K562 (cell line): ENCODE data around the gene R3HDM1. TPM values are rescaled to one million over a fixed set of nuclear protein-coding genes. Genes with fewer than 3 reads are reported as not detected.

Source experiments
- ATF7 ChIP-seq: fragments of 450-650 bp; IDR thresholded peaks from 2 replicates; pipeline ENCODE4 v1.7.1; 2014; ENCODE audit warnings: mild to moderate bottlenecking, moderate library complexity
- BDP1 ChIP-seq: IDR thresholded peaks from 3 replicates; pipeline ENCODE4 v1.6.1; 2011; ENCODE audit not compliant: insufficient read length, insufficient read depth
- CHCHD3 ChIP-seq: fragments of 250-450 bp; sonication (Bioruptor Pico); IDR thresholded peaks from 2 replicates; pipeline ENCODE4 v2.1.2; 2022; ENCODE audit warnings: mild to moderate bottlenecking
- CHD1 ChIP-seq: fragments of 200-600 bp; sonication (generic); IDR thresholded peaks from one replicate; pipeline ENCODE4 v1.6.1; 2012; ENCODE audit warnings: mild to moderate bottlenecking, moderate library complexity, low read length, inconsistent platforms
- CHD4 ChIP-seq: fragments of 200-600 bp; sonication (generic); IDR thresholded peaks from 3 replicates; pipeline ENCODE4 v1.6.1; 2012; ENCODE audit warnings: low read depth, mild to moderate bottlenecking, mixed read lengths, low read length, inconsistent platforms; ENCODE audit not compliant: insufficient read depth, insufficient replicate concordance, poor library complexity, severe bottlenecking
- E2F1 ChIP-seq: sonication (generic); formaldehyde crosslinking; IDR thresholded peaks from 2 replicates; pipeline ENCODE4 v1.8.1; 2023; ENCODE audit warnings: mild to moderate bottlenecking, missing genetic modification reagents, moderate library complexity
- E2F4 ChIP-seq: sonication (generic); formaldehyde crosslinking; IDR thresholded peaks from 2 replicates; pipeline ENCODE4 v1.8.0; 2022; ENCODE audit warnings: mild to moderate bottlenecking, low read depth, missing genetic modification reagents
- ETV1 ChIP-seq: fragments of 450-650 bp; conservative IDR thresholded peaks from 2 replicates; pipeline ENCODE4 v1.6.1; 2016; ENCODE audit warnings: missing genetic modification characterization, control low read depth, low read depth, missing compliant biosample characterization
- HNRNPLL ChIP-seq: fragments of 200-400 bp; formaldehyde crosslinking; IDR thresholded peaks from 2 replicates; pipeline ENCODE4 v1.6.1; 2017; ENCODE audit warnings: low read length, low read depth, mild to moderate bottlenecking; ENCODE audit not compliant: poor library complexity, severe bottlenecking
- HOMEZ ChIP-seq: fragments of 250-450 bp; sonication (Bioruptor Pico); IDR thresholded peaks from 2 replicates; pipeline ENCODE4 v1.4.0; 2020; ENCODE audit warnings: mild to moderate bottlenecking, moderate library complexity
- MAZ ChIP-seq, 2 experiments: fragments of 450-650 bp in 1 of 2; sonication (generic) in 1 of 2; formaldehyde crosslinking; IDR thresholded peaks in 1 of 2; conservative IDR thresholded peaks in 1 of 2; 2 replicates each; pipeline versions ENCODE4 v1.4.0 to v1.5.0; 2020; ENCODE audit warnings: mild to moderate bottlenecking in 1 of 2, missing genetic modification reagents in 1 of 2
- PTBP1 ChIP-seq: fragments of 200-400 bp; formaldehyde crosslinking; IDR thresholded peaks from 2 replicates; pipeline ENCODE4 v1.6.1; 2017; ENCODE audit warnings: low read depth, low read length
- RBBP5 ChIP-seq: fragments of 200-600 bp; sonication (generic); IDR thresholded peaks from 2 replicates; pipeline ENCODE4 v1.6.1; 2012; ENCODE audit warnings: borderline replicate concordance, mild to moderate bottlenecking, low read length, control low read depth, inconsistent platforms; ENCODE audit not compliant: insufficient read depth, poor library complexity, severe bottlenecking
- RBM14 ChIP-seq: fragments of 200-400 bp; formaldehyde crosslinking; IDR thresholded peaks from 2 replicates; pipeline ENCODE4 v1.6.1; 2018; ENCODE audit warnings: low read depth, mild to moderate bottlenecking, low read length, moderate library complexity, borderline replicate concordance; ENCODE audit not compliant: insufficient read depth
- RBM22 ChIP-seq: fragments of 200-400 bp; formaldehyde crosslinking; IDR thresholded peaks from 2 replicates; pipeline ENCODE4 v1.6.1; 2018; ENCODE audit warnings: low read length, low read depth; ENCODE audit not compliant: poor library complexity, severe bottlenecking
- SIN3B ChIP-seq: fragments of 450-650 bp; IDR thresholded peaks from 2 replicates; pipeline ENCODE4 v1.6.1; 2017; ENCODE audit warnings: low read depth, mild to moderate bottlenecking, moderate library complexity
- SPI1 ChIP-seq: IDR thresholded peaks from 2 replicates; pipeline ENCODE4 v1.6.1; 2011; ENCODE audit warnings: low read depth, low read length, control low read depth, borderline replicate concordance
- SREBF2 ChIP-seq: sonication (generic); formaldehyde crosslinking; IDR thresholded peaks from 2 replicates; pipeline ENCODE4 v1.4.0; 2020; ENCODE audit warnings: mild to moderate bottlenecking, missing genetic modification reagents
- TFAM ChIP-seq: fragments of 250-450 bp; sonication (Bioruptor Pico); conservative IDR thresholded peaks from 2 replicates; pipeline ENCODE4 v1.5.0; 2021; ENCODE audit warnings: mild to moderate bottlenecking, moderate library complexity
- ZNF143 ChIP-seq: sonication (generic); formaldehyde crosslinking; IDR thresholded peaks from 2 replicates; pipeline ENCODE4 v1.9.0; 2022; ENCODE audit warnings: mild to moderate bottlenecking, missing genetic modification reagents
- ZNF239 ChIP-seq: fragments of 250-450 bp; sonication (Bioruptor Pico); IDR thresholded peaks from 2 replicates; pipeline ENCODE4 v1.4.0; 2020; ENCODE audit warnings: mild to moderate bottlenecking
- ZNF57 ChIP-seq: fragments of 450-650 bp; formaldehyde crosslinking; IDR thresholded peaks from 2 replicates; pipeline ENCODE4 v1.4.0; 2020; ENCODE audit warnings: mild to moderate bottlenecking, moderate library complexity
- polyA plus RNA-seq, 8 experiments: library from polyadenylated mRNA; depleted of rRNA in 4 of 8; stranded (reverse) in 5 of 8; unstranded in 3 of 8; fragments of >200 nt; fragmentation: Nextera tagmentation in 2 of 8; fragmentation: Illumina TruSeq in 1 of 8; extraction: Ambion mirVana in 2 of 8; extraction: Trizol in 1 of 8; gene quantifications; 2 replicates each; pipeline versions ENCODE4 v1.2.1 to v1.2.3, GENCODE V29; 2011 to 2014; ENCODE audit warnings: inconsistent platforms in 1 of 8, missing spikeins in 1 of 8
- total RNA-seq, 7 experiments: library from RNA; depleted of rRNA in 6 of 7; stranded (reverse); fragments of >200 nt in 6 of 7; fragmentation: Illumina TruSeq in 2 of 7; extraction: Trizol in 2 of 7; gene quantifications; 2 replicates each; pipeline versions ENCODE4 v1.2.1 to v1.2.3, GENCODE V29; 2011 to 2021; ENCODE audit warnings: low replicate concordance in 1 of 7

The R3HDM1 gene
- total and polyA plus RNA-seq, 9 of the 15 experiments (the other 6 are each of a cell fraction or from before 2014, with no cell fraction given): 12.4 to 89.4 (median 31.0) TPM

- TF ChIP-seq HOMEZ (CRISPR knock-in tag) (no peak), E2F4 (CRISPR knock-in tag) (no peak), RBM22 (peak; percentile 89), ZNF57 (CRISPR knock-in tag) (no peak), CHCHD3 (CRISPR knock-in tag) (0 out of 2 replicates have a peak, but pooled peaks have one; percentile 55), PTBP1 (0 out of 2 replicates have a peak, but pooled peaks have one; percentile 33), SREBF2 (CRISPR knock-in tag) (no peak), ATF7 (peak; percentile 96), ETV1 (peak; percentile 65), TFAM (no peak), E2F1 (CRISPR knock-in tag) (peak; percentile 37; the same call in 1 of the 2 replicates), RBM14 (0 out of 2 replicates have a peak, but pooled peaks have one; percentile 62), ZNF239 (CRISPR knock-in tag) (no peak), SPI1 (0 out of 2 replicates have a peak, but pooled peaks have one; percentile 12), MAZ (CRISPR knock-in tag; conservative IDR thresholded peaks at IDR 0.05 in 1 of 2, IDR thresholded peaks at IDR 0.05 in 1 of 2) (peak; percentile 90 to 97), ZNF143 (CRISPR knock-in tag) (peak; percentile 92), SIN3B (no peak), BDP1 (no peak), RBBP5 (peak; percentile 77), CHD1 (peak; percentile 87), HNRNPLL (peak; percentile 85), CHD4 (peak; percentile 94)
Observed at GRCh38 chr2:135741395-135742324, 210.4 kb downstream of the R3HDM1 start, which contains the start of gene UBXN4 (continued).
